Measurements from ENCODE around the gene ZNF644.

The ZNF644 gene

GRCh38 chr1:90881034-90881433 lies 140.8 kb downstream of the ZNF644 start:
- Histone ChIP-seq H3K4me3 (ENCODE audit: low read length) (no peak overlapping the region), H3K9me3 (ENCODE audit: control insufficient read depth, low read depth, low read length) (peaks cover 24% of the 10 kb centered on the region), H3K36me3 (ENCODE audit: control insufficient read depth, low read depth, low read length) (no peaks in the 10 kb centered on the region), H3K27ac (ENCODE audit: low read length) (no peak overlapping the region), H3K4me1 (ENCODE audit: control insufficient read depth, low read depth, low read length) (no peaks in the 10 kb centered on the region), H3K27me3 (ENCODE audit: control insufficient read depth, insufficient read depth, low read length) (no peaks in the 10 kb centered on the region), H3K9ac (ENCODE audit: low read length) (no peak overlapping the region)

GRCh38 chr1:90879281-90879680 lies 142.6 kb downstream of the ZNF644 start:
- Histone ChIP-seq H3K36me3 (ENCODE audit: control insufficient read depth, low read depth, low read length) (no peaks in the 10 kb centered on the region), H3K4me3 (ENCODE audit: low read length) (no peak overlapping the region), H3K4me1 (ENCODE audit: control insufficient read depth, low read depth, low read length) (no peaks in the 10 kb centered on the region), H3K9me3 (ENCODE audit: control insufficient read depth, low read depth, low read length) (peaks cover 24% of the 10 kb centered on the region), H3K27ac (ENCODE audit: low read length) (no peak overlapping the region), H3K27me3 (ENCODE audit: control insufficient read depth, insufficient read depth, low read length) (no peaks in the 10 kb centered on the region), H3K9ac (ENCODE audit: low read length) (no peak overlapping the region)

GRCh38 chr1:90876101-90876500 lies 145.7 kb downstream of the ZNF644 start:
- Histone ChIP-seq H3K36me3 (ENCODE audit: control insufficient read depth, low read depth, low read length) (no peaks in the 10 kb centered on the region), H3K27me3 (ENCODE audit: control insufficient read depth, insufficient read depth, low read length) (no peaks in the 10 kb centered on the region), H3K4me1 (ENCODE audit: control insufficient read depth, low read depth, low read length) (no peaks in the 10 kb centered on the region), H3K27ac (ENCODE audit: low read length) (no peak overlapping the region), H3K4me3 (ENCODE audit: low read length) (no peak overlapping the region), H3K9me3 (ENCODE audit: control insufficient read depth, low read depth, low read length) (peaks cover 22% of the 10 kb centered on the region), H3K9ac (ENCODE audit: low read length) (no peak overlapping the region)

All from iPS-18a (cell line).